Choroid plexus epithelial cell (primary cell): Measurements from ENCODE around the gene VWA5B1.
A peak's percentile ranks its signal among the peaks of the same experiment; 100 is the strongest.

Experiments used
- DNase-seq: peaks from one replicate; pipeline ENCODE4 v3.0.0-alpha.2; 2010; ENCODE audit warnings: low read depth
- H3K4me3 ChIP-seq: 2 replicates; pipeline ENCODE4 v1.5.1; 2011; ENCODE audit warnings: low read depth, mild to moderate bottlenecking, control low read depth, low read length, moderate library complexity
- TF ChIP-seq, protein P1 (sequence below): conservative IDR thresholded peaks from 2 replicates; pipeline ENCODE4 v1.5.1; 2011; ENCODE audit warnings: low read depth, mild to moderate bottlenecking, control low read depth, inconsistent platforms, low read length, moderate library complexity

VWA5B1 gene

DNA sequence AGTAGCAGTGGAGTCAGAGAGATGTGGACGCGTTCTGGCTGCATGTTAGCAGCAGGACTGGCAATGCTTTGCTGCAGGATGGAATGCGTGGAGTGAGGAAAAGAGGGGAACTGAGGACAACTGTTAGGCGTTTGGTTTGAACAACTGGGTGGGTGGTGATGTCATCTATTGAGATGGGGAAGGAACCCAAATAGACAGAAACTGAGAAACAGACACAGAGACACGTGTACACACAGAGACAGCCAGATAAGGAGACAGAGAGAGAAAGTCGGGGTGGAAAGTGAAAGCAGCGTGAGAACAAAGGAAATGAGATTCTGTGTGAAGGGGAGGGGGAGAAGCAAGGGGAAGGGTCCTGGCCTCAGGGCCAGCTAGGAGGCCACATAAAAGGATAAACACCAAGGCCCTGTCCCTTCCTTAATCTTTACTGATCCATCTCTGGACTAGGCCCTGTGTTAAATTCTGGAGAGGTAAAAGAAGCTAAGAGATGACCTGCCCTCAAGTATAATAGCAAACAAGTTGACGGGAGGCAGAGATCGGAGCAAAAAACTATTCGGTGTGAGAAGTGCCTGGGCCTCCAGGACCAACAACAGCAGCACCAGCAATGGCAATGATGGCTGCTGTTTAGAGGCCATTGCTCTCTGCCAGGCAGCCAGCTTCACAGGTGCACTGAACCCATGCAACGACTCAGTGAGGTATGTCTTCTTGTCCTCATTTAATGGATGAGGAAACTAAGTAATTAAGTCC lies 31.6 kb downstream of the VWA5B1 start:
- TF ChIP-seq, protein P1, sequence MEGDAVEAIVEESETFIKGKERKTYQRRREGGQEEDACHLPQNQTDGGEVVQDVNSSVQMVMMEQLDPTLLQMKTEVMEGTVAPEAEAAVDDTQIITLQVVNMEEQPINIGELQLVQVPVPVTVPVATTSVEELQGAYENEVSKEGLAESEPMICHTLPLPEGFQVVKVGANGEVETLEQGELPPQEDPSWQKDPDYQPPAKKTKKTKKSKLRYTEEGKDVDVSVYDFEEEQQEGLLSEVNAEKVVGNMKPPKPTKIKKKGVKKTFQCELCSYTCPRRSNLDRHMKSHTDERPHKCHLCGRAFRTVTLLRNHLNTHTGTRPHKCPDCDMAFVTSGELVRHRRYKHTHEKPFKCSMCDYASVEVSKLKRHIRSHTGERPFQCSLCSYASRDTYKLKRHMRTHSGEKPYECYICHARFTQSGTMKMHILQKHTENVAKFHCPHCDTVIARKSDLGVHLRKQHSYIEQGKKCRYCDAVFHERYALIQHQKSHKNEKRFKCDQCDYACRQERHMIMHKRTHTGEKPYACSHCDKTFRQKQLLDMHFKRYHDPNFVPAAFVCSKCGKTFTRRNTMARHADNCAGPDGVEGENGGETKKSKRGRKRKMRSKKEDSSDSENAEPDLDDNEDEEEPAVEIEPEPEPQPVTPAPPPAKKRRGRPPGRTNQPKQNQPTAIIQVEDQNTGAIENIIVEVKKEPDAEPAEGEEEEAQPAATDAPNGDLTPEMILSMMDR = no peak
- peak; percentile 16 for DNase-seq
- no peak overlapping the region for H3K4me3 ChIP-seq

DNA sequence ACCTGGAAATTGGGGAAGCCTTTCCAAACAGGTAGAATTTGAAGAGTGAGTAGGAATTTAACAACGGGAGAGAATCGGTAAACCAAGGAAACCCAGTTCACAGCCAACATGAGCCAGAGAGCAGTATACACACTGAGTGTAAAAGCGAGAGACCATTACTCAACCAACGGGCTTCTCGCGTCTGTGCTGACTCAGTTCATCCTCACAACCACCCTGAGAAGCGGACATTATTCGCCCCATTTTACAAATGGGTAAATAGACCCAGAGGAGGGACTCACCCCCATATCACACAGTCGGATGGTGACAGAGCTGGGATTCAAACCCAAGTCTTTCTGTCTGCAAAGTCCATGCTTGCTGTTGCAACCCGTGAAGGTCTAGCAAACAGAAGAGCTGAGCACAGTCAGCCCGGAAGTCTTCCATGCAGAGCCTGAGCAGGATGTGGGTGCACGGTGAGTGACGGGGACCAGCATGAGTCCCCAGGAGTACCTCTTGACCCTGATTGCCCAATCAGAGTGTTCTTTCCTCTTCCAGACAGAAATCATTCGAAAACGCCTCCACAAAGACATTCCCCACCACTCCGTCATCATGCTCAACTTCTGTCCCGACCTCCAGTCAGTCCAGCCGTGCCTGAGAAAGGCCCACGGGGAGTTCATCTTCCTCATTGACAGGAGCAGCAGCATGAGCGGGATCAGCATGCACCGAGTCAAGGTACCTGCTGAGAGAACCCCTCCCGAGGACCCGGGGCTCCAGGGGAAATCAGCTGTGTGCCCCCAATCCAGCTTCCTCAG lies 32.3 kb downstream of the VWA5B1 start:
- TF ChIP-seq, protein P1 = no peak
- no peak overlapping the region for H3K4me3 ChIP-seq
- peak; percentile 70 for DNase-seq

DNA sequence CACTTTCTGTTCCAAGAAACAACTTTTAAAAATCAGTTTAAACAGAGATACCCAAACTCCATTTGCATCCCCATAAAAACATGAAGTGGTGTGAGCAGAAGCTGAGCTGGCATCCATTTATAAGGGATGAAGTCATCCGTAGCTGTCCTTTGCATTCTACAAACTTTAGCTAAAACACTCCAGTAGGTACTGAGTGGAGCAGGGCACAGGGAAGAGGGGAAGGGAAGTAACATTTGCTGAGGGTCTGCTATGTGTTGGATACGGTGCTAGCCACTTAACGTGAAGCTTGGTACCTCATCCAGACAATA lies 32.9 kb downstream of the VWA5B1 start:
- TF ChIP-seq, protein P1 = no peak
- no peak for DNase-seq
- no peak overlapping the region for H3K4me3 ChIP-seq

DNA sequence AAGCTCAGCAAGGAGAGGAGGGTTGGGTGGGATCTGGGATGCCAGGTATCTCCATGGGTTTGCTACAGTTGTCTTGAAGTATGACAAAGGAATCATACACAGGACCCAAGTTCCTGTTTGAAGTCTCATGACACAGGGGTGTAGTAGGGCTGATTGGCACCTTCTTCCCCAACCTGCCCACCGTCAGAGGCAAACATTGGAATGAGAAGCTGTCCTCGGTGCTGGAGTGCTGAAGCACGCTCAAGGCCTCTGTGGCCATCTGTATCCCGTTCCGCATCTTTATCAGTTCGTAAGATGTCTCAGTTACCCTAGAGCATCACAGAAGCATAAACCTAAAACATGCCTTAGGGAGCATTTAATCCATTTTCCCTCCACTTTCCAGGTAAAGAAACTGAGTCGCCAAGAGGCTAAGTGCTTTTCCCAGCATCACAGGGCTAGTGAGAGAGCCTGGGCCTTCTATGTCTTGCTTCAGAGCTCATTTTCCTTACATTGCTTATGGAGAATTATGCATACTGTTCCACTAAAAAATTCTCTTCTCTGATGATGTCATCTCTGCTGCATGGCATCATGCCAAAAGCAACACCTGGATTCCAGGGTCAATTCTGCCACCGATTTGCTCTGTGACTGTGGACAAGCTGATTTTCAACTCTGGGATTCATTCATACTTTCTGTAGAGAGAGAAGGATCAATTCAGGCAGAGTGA lies 34.2 kb downstream of the VWA5B1 start:
- no peak for DNase-seq
- TF ChIP-seq, protein P1 = no peak
- H3K4me3 ChIP-seq = no peak overlapping the region

DNA sequence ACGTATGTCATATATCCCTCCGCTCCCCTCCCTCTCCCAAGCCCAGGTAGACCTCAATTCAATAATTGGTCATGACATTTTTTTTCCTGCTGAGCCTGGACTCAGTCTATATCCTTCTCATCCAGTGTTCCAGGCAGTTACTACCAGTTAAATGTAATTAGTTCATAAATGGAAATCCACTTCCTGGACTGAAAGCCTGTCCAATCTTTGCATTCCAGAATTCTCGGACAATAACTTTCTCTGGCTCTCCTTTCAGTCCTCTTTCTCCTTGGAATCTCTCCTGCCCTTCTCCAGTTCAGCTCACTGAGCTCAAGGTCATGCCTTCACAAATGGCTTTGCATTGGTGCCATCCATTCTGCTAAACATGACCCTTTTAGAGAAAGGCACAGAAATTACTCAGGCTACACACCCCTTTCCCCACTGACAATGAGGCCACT lies 34.8 kb downstream of the VWA5B1 start:
- TF ChIP-seq, protein P1 = no peak
- DNase-seq = no peak

DNA sequence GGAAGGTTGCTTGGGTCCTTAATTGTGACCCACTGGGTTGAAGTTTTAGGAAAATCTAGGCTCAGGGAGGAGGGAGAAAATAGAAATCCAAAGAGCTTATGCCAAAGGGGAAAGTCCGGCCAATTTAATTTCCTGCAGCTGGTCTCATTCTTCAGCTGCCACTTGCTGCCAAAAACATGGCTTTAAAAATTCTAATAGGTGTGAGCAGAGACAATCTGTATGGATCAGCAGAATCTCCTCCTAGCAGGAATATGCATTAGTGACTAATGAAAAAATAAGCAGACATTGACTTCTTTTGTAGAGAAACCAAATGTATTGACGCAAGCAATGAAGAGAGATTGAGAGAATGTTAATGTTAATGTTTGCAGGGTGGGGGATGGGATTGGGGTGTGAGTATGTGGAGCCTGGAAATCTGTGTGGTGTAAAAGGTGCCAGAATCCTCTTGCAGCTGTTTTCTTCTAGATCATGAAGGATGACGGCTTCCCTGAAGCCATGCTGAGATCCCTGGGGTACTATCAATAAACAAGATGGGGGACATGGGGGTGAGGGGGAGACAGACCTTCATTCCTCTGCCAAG lies 35.3 kb downstream of the VWA5B1 start:
- no peak for DNase-seq
- H3K4me3 ChIP-seq = no peak overlapping the region
- TF ChIP-seq, protein P1 = no peak

More for the DNA sequence above, 34.8 kb downstream of the VWA5B1 start:
- no peak overlapping the region for H3K4me3 ChIP-seq
